Stimulated activated CD8-positive, alpha-beta memory T cell treated with anti-CD3 and anti-CD28 coated beads, Interleukin-7, amount 100 ng/mL, for 48 hours (primary cell): ENCODE data around the gene AFAP1.

Experiments
- DNase-seq, 2 donors: peaks; one replicate each; pipeline ENCODE4 v3.0.0-alpha.2; 2020; ENCODE audit warnings: low read depth in 1 of 2; ENCODE audit errors: extremely low read depth in 1 of 2

The AFAP1 gene

DNA sequence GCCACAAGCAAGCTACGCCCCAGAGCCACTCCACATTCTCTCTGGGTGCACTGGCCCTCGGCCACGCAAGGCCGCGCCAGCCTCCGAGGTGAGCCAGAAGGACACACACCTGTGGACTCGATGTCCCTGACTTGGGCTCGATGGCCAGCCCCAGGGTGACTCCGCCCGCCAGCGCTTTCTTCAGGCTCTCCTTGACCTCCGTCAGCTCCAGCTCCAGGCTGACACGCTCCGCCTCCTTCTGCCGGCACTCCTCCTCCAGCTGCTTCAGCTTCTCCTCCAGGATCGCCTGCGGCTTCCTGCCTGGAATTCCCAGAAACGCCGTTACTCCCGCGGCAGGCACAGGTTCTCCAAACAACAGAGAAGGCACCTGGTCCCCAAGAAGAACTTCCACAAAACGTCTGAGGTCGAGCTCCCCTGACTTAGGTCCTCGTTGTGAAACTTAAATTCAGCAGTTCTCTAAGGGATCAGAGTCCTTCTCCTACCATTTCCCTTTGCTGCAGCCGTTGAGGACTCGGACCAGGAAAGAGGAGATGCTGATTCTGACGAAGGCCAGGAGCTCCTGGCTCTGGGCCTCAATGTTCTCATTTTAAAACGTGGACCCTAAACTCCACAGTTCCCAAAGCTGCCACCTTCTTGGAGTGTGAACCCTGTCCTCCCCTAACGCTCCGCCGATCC lies 166.8 kb downstream of the AFAP1 start:
- no peak for DNase-seq

GRCh38 chr4:7771541-7772507 lies 167.8 kb downstream of the AFAP1 start:
- DNase-seq = no peak

- no peak for DNase-seq
These were observed 168.6 kb downstream of the AFAP1 start for GRCh38 chr4:7771056-7771455.

DNA sequence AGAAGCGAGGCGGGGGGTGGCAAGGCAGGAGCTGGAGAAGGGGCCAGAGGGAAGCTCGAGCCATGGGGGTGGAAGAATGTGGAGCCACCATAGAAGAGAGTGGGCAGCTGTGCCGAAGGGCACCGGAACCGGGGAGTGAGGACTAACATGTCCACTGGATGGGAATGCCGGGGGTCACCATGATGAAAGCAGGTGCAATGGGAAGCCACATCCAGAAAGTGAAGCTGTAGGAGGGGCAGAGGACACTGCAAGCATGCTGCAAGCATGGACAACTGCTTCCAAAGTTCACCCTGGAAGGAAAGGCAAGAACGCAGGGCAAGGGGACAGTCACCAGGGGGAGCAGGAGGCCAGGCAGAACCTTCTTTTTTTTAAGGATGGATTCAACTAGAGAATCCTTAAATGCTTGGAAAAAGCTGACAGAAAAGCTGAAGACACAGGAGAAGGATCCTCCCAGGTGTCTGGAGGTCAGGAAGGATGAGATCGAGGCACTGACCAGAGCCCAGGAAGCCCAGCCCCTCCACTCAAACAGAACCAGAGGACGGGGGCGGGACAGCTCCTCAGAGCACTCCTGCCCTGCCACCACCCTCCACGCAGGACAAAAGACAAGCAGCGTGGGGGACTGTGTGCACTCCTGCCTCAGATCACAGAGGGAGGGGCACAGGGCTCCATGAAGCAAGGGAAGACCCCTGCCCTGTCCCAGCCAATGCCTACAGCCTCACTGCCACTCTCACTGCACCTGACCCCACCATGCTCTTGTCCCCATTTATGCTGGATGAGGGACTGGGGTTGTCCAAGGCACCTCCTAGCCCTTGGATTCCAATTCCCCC lies 169.2 kb downstream of the AFAP1 start:
- DNase-seq = no peak

- no peak for DNase-seq
These were observed 170.1 kb downstream of the AFAP1 start for GRCh38 chr4:7769396-7770223.

DNA sequence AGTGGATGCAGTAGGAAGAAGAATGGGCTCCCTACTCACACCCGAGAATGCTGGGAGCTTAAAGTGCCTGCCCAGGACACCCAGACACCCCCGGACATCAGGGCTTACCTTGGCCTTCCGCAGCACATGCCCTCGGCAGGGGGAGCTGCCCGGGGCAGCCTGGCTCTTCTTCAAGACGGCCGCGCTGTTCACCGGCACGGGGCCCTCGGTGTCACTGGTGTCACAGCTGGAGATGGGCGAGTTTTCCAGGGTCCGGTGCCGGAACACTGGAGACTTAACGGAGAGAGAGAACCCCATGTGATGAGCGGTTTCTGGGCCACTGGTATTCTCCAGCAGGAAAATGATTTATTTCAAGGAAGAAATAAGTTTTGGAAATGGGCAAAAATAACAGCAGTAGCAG lies 170.9 kb downstream of the AFAP1 start:
- no peak for DNase-seq

GRCh38 chr4:7767966-7768365 lies 171.7 kb downstream of the AFAP1 start:
- DNase-seq = no peak

DNA sequence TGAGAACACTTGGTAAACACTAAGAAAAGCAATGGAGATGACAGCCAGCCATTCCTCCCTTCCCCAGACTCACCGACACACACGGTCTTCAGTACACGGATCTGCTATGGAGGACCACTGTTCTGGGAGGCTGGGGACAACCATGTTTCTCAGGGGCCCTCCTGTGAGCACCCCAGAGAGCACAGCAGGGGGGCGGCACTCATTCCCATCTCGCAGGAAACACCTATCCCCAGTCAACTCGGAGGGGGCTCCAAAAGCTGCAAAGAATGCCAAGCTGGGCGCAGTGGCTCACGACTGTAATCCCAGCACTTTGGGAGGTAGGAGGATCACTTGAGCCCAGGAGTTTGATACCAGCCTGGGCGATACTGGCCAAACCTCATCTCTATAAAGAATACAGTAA lies 172.1 kb downstream of the AFAP1 start:
- no peak for DNase-seq

- DNase-seq = no peak
These were observed 172.9 kb downstream of the AFAP1 start for GRCh38 chr4:7766661-7767345.

GRCh38 chr4:7766086-7766485 lies 173.6 kb downstream of the AFAP1 start:
- no peak for DNase-seq

GRCh38 chr4:7765666-7766065 lies 174.0 kb downstream of the AFAP1 start:
- DNase-seq = no peak

DNA sequence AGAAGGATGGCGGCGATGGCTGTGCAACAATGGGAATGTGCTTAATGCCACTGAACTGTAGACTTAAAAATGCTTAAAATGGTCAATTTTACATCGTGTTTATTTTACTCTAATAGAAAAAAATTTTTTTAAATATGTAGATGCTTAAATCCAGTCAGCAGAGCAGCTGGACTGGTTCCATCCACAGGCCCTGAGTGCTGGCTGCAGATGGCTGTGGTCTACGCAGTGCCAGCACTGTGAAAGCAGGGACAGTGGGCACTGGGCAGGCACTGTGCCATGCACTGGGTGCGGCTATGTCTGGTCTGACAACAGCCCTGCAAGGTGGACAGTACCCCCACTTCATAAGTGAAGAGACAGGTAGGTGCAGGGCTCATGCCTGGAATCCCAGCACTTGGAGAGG lies 175.2 kb downstream of the AFAP1 start:
- DNase-seq = no peak

- DNase-seq = no peak
These were observed 175.9 kb downstream of the AFAP1 start for GRCh38 chr4:7763788-7764187.

GRCh38 chr4:7763106-7763505 lies 176.6 kb downstream of the AFAP1 start:
- DNase-seq = no peak

GRCh38 chr4:7762376-7763030 lies 177.2 kb downstream of the AFAP1 start:
- DNase-seq = no peak

- DNase-seq = peak; percentile 13 to 26
These were observed 177.9 kb downstream of the AFAP1 start for GRCh38 chr4:7761720-7762119.

- no peak for DNase-seq
These were observed 178.3 kb downstream of the AFAP1 start for GRCh38 chr4:7761312-7761711.

- DNase-seq = no peak
These were observed 179.0 kb downstream of the AFAP1 start for GRCh38 chr4:7760706-7761105.

GRCh38 chr4:7760228-7760627 lies 179.4 kb downstream of the AFAP1 start:
- no peak for DNase-seq
